Endothelial cell of umbilical vein (primary cell): Measurements from ENCODE around the gene MCM8. TPM values are rescaled to one million over a fixed set of nuclear protein-coding genes. Genes with fewer than 3 reads are reported as not detected.

ENCODE experiments used
- BruUV-seq: library from RNA; stranded (reverse); fragments of 400-500 nt; replicated peaks from 2 replicates; lab custom pipeline; 2021; lab: Mats Ljungman, UMichigan
- CTCF ChIA-PET: fragments of 300-600, 350-600 bp; sonication (Branson Sonifier 250); formaldehyde crosslinking; loops from one replicate; lab custom pipeline; 2021; ENCODE audit warnings: antibody characterized with exemption, inconsistent platforms; lab: Charles Lee
- POLR2A ChIA-PET: fragments of 300-600, 350-600 bp; sonication (Branson Sonifier 250); formaldehyde crosslinking; loops from one replicate; lab custom pipeline; 2021; ENCODE audit warnings: antibody characterized with exemption, inconsistent platforms; lab: Charles Lee
- DNase-seq: peaks from one replicate; pipeline ENCODE4 v3.0.0-alpha.2; 2011; ENCODE audit warnings: low read depth, low spot score
- FAIRE-seq: peaks from 2 replicates; lab custom pipeline; 2011; peaks lifted over from hg19 to GRCh38; lab: Jason Lieb, UNC
- H2AFZ ChIP-seq: 2 replicates; pipeline ENCODE4 v1.6.0; 2012; ENCODE audit warnings: low read depth, low read length, control low read depth, inconsistent platforms
- H3K27ac ChIP-seq: 2 replicates; pipeline ENCODE4 v1.5.1; 2011; ENCODE audit warnings: low read depth, mild to moderate bottlenecking, control low read depth, low read length, moderate library complexity; ENCODE audit not compliant: insufficient read depth
- H3K27me3 ChIP-seq, 2 experiments: 2 replicates each; pipeline versions ENCODE4 v1.6.0 to v1.6.1; 2011; ENCODE audit warnings: low read length in 2 of 2, mixed read lengths in 1 of 2; ENCODE audit not compliant: control insufficient read depth in 2 of 2, insufficient read depth in 2 of 2
- H3K36me3 ChIP-seq, 2 experiments: 2 replicates in 1 of 2; 3 replicates in 1 of 2; pipeline ENCODE4 v1.5.1; 2011; ENCODE audit warnings: low read length in 2 of 2, mild to moderate bottlenecking in 1 of 2, moderate library complexity in 1 of 2; ENCODE audit not compliant: control insufficient read depth in 2 of 2, insufficient read depth in 2 of 2; ENCODE audit errors: extremely low read depth in 1 of 2
- H3K4me1 ChIP-seq: 3 replicates; pipeline ENCODE4 v1.5.1; 2011; ENCODE audit warnings: mild to moderate bottlenecking, low read length; ENCODE audit not compliant: control insufficient read depth, insufficient read depth; ENCODE audit errors: extremely low read depth
- H3K4me2 ChIP-seq: 2 replicates; pipeline ENCODE4 v1.6.1; 2011; ENCODE audit warnings: low read length, control low read depth, mixed read lengths; ENCODE audit not compliant: insufficient read depth
- H3K4me3 ChIP-seq, 3 experiments: fragments of 200-600 bp in 1 of 3; sonication (generic), shearing (Covaris generic) in 1 of 3; replicated peaks in 1 of 3; 2 replicates each; pipeline ENCODE4 v1.5.1; 2011 to 2016; ENCODE audit warnings: control low read depth in 3 of 3, low read length in 3 of 3, mild to moderate bottlenecking in 2 of 3, inconsistent platforms in 1 of 3, low read depth in 1 of 3, moderate library complexity in 1 of 3; ENCODE audit not compliant: insufficient read depth in 1 of 3
- H3K79me2 ChIP-seq: 2 replicates; pipeline ENCODE4 v1.6.0; 2012; ENCODE audit warnings: low read length, inconsistent platforms; ENCODE audit not compliant: control insufficient read depth, insufficient read depth
- H3K9ac ChIP-seq: replicated peaks from 2 replicates; pipeline ENCODE3; 2011; ENCODE audit warnings: low read length, control low read depth; ENCODE audit not compliant: insufficient read depth; ENCODE audit errors: extremely low read depth
- H3K9me1 ChIP-seq: replicated peaks from 3 replicates; pipeline ENCODE4 v1.6.0; 2011; ENCODE audit warnings: mild to moderate bottlenecking, low read length; ENCODE audit not compliant: control insufficient read depth, insufficient read depth; ENCODE audit errors: extremely low read depth
- H3K9me3 ChIP-seq: replicated peaks from 2 replicates; pipeline ENCODE4 v1.5.1; 2012; ENCODE audit warnings: low read length, inconsistent platforms; ENCODE audit not compliant: control insufficient read depth, insufficient read depth
- H4K20me1 ChIP-seq: replicated peaks from 2 replicates; pipeline ENCODE3; 2011; ENCODE audit warnings: mild to moderate bottlenecking, low read length; ENCODE audit not compliant: control insufficient read depth, insufficient read depth; ENCODE audit errors: extremely low read depth
- EZH2 ChIP-seq: IDR thresholded peaks from 2 replicates; pipeline ENCODE4 v1.6.1; 2012; ENCODE audit warnings: borderline replicate concordance, low read depth, mild to moderate bottlenecking, moderate library complexity, low read length, inconsistent platforms; ENCODE audit not compliant: severe bottlenecking
- FOS ChIP-seq: IDR thresholded peaks from 2 replicates; pipeline ENCODE4 v1.6.1; 2011; ENCODE audit warnings: mild to moderate bottlenecking, low read length, moderate library complexity, borderline replicate concordance; ENCODE audit not compliant: insufficient read depth
- GATA2 ChIP-seq: IDR thresholded peaks from 2 replicates; pipeline ENCODE4 v1.7.0; 2011; ENCODE audit warnings: low read depth, mild to moderate bottlenecking, moderate library complexity, mixed read lengths, low read length; ENCODE audit not compliant: insufficient read length, insufficient read depth
- JUN ChIP-seq: IDR thresholded peaks from 2 replicates; pipeline ENCODE4 v1.6.1; 2011; ENCODE audit warnings: borderline replicate concordance, low read depth; ENCODE audit not compliant: insufficient read length, insufficient read depth
- MYC ChIP-seq: IDR thresholded peaks from one replicate; pipeline ENCODE4 v1.6.1; 2011; ENCODE audit warnings: mild to moderate bottlenecking, low read depth, low read length
- POLR2A ChIP-seq: IDR thresholded peaks from 2 replicates; pipeline ENCODE4 v1.6.1; 2012; ENCODE audit warnings: low read depth, mild to moderate bottlenecking, control low read depth, low read length
- POLR2AphosphoS5 ChIP-seq: IDR thresholded peaks from 2 replicates; pipeline ENCODE4 v1.6.1; 2012; ENCODE audit warnings: low read depth, mild to moderate bottlenecking, control low read depth, low read length, moderate library complexity; ENCODE audit not compliant: insufficient read depth
- dilution Hi-C: fragments of 300-500 bp; cut with MboI; formaldehyde crosslinking; loops from one replicate; pipeline ENCODE4 v1.15.0; 2019; ENCODE audit warnings: low sequenced_read_pairs; ENCODE audit not compliant: extremely low pct_ligation_motif_present
- intact Hi-C: fragments of 100-400 bp; cut with micrococcal nuclease; formaldehyde crosslinking; loops from one replicate; pipeline ENCODE4 v1.10.0; 2022
- polyA plus RNA-seq, 4 experiments: library from polyadenylated mRNA; depleted of rRNA in 3 of 4; stranded (reverse) in 3 of 4; unstranded in 1 of 4; fragments of >200 nt; gene quantifications; 2 replicates each; pipeline versions ENCODE4 v1.2.1 to v1.2.3, GENCODE V29; 2011 to 2012; ENCODE audit warnings: missing spikeins in 1 of 4
- total RNA-seq: library from RNA; stranded (reverse); gene quantifications from 2 replicates; pipeline ENCODE4 v1.2.3, GENCODE V29; 2021
- TF ChIP-seq, protein P1 (sequence below): IDR thresholded peaks from 2 replicates; pipeline ENCODE4 v1.6.1; 2011; ENCODE audit not compliant: insufficient read depth, insufficient read length
- TF ChIP-seq, protein P2 (sequence below), 2 donors: IDR thresholded peaks; 1 replicate in 1 of 2; 2 replicates in 1 of 2; pipeline ENCODE4 v1.5.1; 2011; ENCODE audit warnings: low read length in 2 of 2, mild to moderate bottlenecking in 2 of 2, moderate library complexity in 2 of 2, control low read depth in 1 of 2, inconsistent platforms in 1 of 2, low read depth in 1 of 2; ENCODE audit not compliant: insufficient read depth in 1 of 2; ENCODE audit errors: extremely low read depth in 1 of 2

MCM8 gene
- total and polyA plus RNA-seq, 2 donors (not counting 3 experiments of a cell fraction or from before 2014, with no cell fraction given) = 2.9 to 14.4 TPM

DNA sequence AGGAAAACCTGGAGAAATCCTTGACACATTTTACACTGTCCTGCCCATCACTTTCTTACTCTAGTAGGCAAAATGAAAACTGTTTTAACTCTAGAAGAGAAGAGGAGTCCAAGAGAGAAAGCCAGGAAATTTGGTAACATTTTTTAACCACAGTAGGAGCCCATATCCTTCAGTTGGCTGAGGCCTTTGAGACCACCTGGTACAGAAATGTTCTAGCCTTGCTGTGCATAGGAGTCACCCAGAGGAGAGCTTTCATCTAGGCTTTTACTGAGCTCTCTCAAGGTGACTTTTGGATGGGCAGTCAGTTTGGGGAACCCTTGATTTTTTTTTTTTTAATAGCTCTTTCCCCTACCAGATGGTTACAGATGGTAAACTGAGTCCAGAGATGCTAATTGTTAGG lies 78.4 kb downstream of the MCM8 start:
- Histone ChIP-seq H3K4me3 (no peak overlapping the region), H3K27me3 (no peaks in the 10 kb centered on the region), H3K9me1 (no peaks in the 10 kb centered on the region), H3K4me1 (peaks cover 4% of the 10 kb centered on the region), H2AFZ (no peak overlapping the region), H4K20me1 (peaks cover 3% of the 10 kb centered on the region), H3K79me2 (peaks cover 6% of the 10 kb centered on the region), H3K36me3 (peaks cover under 1 to 5% of the 10 kb centered on the region in 2 experiments), H3K4me2 (no peak overlapping the region), H3K27ac (no peak overlapping the region), H3K9ac (no peak overlapping the region), H3K9me3 (peaks cover 3% of the 10 kb centered on the region)
- intact Hi-C loops (no loop called here), dilution Hi-C loops (no loop called here)
- TF ChIP-seq EZH2 = no peak
- TF ChIP-seq FOS = no peak
- no peak for TF ChIP-seq POLR2A
- TF ChIP-seq, protein P1, sequence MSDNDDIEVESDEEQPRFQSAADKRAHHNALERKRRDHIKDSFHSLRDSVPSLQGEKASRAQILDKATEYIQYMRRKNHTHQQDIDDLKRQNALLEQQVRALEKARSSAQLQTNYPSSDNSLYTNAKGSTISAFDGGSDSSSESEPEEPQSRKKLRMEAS = no peak
- TF ChIP-seq, protein P2, sequence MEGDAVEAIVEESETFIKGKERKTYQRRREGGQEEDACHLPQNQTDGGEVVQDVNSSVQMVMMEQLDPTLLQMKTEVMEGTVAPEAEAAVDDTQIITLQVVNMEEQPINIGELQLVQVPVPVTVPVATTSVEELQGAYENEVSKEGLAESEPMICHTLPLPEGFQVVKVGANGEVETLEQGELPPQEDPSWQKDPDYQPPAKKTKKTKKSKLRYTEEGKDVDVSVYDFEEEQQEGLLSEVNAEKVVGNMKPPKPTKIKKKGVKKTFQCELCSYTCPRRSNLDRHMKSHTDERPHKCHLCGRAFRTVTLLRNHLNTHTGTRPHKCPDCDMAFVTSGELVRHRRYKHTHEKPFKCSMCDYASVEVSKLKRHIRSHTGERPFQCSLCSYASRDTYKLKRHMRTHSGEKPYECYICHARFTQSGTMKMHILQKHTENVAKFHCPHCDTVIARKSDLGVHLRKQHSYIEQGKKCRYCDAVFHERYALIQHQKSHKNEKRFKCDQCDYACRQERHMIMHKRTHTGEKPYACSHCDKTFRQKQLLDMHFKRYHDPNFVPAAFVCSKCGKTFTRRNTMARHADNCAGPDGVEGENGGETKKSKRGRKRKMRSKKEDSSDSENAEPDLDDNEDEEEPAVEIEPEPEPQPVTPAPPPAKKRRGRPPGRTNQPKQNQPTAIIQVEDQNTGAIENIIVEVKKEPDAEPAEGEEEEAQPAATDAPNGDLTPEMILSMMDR (IDR thresholded peaks at IDR 0.05; ENCODE audit: extremely low read depth in 1 of 2, insufficient read depth in 1 of 2, low read depth in 1 of 2, low read length in 2 of 2) = no peak
- no peak for TF ChIP-seq GATA2
- TF ChIP-seq POLR2AphosphoS5 = no peak
- TF ChIP-seq MYC = no peak
- TF ChIP-seq JUN = no peak
- ChIA-PET POLR2A (no interaction called here), CTCF (no interaction called here)
- no peak for FAIRE-seq
- DNase-seq = no peak
- BruUV-seq = no TSS peak
